CD4-positive, alpha-beta T cell treated with Interleukin-6 at 100 ng/mL for 8 hours (primary cell): Measurements from ENCODE around the gene S1PR5.
"Not testable (repeated sequence)": the region's sequence is repeated elsewhere in the genome, so short reads cannot be mapped to it uniquely, and the experiment has no call there.

Experiments used
- DNase-seq: peaks from one replicate; pipeline ENCODE4 v3.0.0-alpha.2; 2020; ENCODE audit warnings: mixed read lengths, low spot score

Gene S1PR5

DNA sequence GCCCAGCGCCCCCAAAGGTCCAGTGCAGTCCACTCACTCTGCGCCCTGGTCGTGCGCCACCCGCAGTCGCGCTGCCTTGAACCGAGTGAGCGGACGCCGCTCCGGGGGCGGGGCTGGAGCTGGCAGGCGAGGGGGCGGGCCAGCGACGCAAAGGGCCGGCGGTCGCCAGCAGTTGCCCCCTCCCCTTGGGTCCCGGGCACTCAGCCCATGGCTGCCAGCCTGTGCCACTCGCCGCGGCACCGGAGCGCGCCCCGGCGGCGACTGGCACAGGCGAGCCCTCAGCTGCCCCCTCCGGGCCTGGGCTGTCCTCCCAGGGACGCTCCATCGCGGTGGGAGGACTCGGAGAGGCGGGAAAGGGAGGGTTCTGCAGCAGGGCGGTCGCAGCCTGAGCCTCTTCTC, at the start of gene S1PR5:
Gene S1PR5 (minus strand): TSS at position 87 of the 399 bp plus-strand sequence. CDS start 2,436 bp downstream, outside the sequence.
- DNase-seq = no peak

DNA sequence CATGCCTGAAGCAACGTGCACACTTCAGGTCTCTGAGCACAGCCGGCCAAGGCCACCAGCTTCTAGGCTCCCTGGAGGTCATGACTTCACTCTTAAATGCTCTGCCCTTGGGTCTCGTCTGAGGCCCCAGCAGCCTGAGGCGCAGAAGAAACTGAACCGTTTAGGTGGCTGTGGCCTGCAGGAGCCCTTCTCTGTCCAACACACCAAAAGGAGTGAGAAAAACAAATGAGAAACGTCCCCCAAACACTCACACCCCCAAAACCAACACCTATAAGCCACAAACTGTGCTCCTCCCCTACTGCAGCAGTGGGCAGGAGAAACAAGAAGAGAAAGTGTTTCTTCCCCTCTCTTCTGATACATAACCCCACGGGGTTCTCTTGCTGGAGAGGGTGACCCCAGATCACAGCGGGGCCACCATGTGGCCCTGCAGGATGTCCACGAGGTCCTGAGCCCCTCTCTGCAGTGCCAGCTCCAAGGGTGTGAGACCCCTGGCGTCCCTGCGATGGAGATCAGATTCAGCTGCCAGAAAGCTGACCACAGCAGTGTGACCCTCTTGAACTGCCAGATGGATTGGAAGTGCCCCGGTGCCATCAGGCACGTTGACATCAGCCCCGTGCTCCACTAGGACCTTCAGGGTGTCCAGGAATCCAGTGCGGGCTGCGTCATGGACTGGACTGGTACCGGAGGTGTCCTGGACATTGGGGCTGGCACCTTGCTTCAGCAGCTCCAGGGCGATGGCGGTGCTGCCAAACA, 49.6 kb upstream of the S1PR5 start:
- DNase-seq = peak; percentile 51

DNA sequence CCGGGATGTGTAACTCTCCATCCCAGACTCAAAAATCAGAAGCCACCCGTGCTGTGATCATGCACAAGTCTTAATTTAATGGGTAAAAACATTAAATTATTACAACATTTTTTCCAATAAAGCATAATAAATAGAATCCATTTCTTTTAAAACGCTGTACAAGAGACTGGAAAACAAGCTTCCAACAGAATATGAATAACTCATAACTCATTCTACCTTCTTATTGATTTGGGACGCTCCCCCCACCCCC, 49.1 kb upstream of the S1PR5 start:
- no peak for DNase-seq

DNA sequence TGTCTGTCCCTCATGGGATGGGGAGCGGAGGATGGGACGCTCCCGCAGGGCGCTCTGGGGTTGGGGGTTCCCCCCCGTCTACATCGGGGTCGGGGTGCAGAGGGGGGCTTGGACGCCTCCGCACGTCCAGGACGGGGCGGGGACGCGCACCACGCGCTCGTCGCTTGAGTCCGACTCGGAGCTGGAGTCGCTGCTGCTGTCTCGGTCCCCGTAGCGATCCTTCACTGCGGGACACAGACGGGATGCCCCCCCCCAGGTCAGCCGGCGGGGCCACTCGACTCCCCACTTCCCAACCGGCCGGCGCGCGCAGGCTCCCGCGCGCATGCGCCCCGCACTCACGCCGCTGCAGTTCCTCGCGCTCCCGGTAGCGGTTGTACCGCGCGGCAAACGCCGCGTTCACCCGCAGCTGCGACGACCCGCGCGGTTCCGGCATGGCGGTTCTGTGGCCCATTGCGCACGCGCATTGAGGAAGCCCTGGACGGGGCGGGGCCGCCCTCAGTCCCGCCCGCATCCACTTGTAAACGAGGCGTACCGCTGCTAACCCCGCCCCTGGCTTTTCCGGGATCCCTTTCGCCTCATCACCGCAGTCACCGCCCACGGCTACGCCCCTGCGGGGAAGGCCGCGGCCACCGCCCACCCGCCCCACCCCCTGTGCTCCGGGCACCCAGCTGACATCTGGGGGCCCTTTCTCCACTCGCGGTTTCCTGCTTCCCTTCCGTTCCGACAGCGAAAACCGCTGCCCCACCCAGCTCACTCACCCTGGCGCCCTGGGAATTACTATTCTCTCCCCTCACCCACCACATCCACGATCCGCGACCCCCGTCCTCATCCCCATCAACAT, 48.5 kb upstream of the S1PR5 start, which contains the start of gene KRI1:
Gene KRI1 (minus strand): TSS at position 444 of the 841 bp plus-strand sequence. CDS start 11 bp downstream, at position 433.
- DNase-seq = peak; percentile 99

DNA sequence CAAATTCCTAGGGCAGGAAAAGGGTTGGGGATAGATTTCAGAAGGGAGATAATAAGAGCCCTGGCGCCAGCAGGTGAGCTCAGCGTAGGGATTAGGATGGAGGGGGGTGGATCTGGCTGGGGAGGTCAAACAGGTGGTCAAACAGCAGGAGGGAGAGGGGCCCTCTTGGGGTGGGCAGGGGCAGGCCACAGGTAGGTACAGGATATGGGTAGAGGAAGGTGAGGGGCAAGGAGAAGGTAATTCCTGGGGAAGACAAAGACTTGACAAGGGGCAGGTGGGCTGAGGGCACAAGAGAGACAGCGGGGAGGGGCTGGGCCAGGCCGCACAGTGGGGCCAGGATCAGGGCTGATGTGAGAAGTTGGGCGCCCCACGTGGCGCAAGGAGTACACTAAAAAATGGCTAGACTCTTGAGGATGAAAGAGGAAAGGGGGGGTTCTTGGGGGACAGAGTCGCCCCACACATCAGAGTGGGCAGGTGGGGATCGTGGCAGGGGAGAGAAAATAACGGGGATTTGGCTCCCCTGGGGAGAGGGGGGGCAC, 47.9 kb upstream of the S1PR5 start:
- peak; percentile 55 for DNase-seq

- no peak for DNase-seq
Measured at GRCh38 chr19:10562609-10563008, 45.4 kb upstream of the S1PR5 start.

DNA sequence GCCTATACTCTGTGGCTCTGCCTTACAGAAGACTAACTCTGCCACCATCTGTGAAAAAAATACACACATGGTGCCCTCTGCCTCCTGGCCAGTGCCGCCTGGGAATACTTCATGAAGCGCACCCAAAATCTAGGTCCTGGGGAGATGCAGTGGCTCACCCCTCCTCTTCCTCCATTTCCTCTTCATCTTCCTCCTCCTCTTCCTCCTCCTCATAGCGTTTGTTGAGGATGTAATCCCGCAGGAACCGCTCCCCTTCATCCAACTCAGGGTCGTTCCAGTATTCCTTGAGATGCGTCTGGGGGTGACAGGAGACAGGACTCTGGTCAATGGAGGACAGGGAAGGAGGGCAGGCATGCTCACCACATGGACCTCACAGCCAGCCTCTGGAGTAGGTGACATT, 42.9 kb upstream of the S1PR5 start:
- no peak for DNase-seq

- no peak for DNase-seq
Measured at GRCh38 chr19:10557603-10558197, 40.5 kb upstream of the S1PR5 start.

GRCh38 chr19:10555610-10555973, 38.3 kb upstream of the S1PR5 start:
- no peak for DNase-seq

GRCh38 chr19:10554760-10555609, 37.7 kb upstream of the S1PR5 start:
- DNase-seq = no peak

DNA sequence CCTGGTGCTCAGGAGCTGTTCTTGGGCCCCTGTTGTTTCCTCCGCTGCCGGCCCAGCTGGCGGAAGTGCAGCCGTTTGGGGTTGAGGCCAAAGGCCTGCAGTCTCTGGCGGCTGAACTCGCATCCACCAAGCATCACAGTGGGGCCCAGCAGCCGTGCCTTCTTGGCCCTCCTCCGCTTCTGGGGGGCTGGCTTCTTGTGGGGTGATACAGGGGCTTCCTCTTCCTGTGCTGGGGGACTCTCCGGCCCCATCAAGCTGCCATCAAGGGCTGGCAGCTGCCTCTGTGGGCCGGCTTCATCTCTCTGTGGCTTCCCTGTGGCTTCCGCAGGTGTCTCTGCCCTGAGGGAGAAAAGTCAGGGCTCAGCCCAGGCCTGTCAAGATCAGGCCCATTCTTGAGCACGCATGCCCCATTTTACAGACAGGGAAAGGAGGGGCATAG, 36.7 kb upstream of the S1PR5 start:
- DNase-seq = peak; percentile 68

- no peak for DNase-seq
Measured at GRCh38 chr19:10553087-10553667, 35.9 kb upstream of the S1PR5 start.

- no peak for DNase-seq
Measured at GRCh38 chr19:10552510-10553053, 35.3 kb upstream of the S1PR5 start.

DNA sequence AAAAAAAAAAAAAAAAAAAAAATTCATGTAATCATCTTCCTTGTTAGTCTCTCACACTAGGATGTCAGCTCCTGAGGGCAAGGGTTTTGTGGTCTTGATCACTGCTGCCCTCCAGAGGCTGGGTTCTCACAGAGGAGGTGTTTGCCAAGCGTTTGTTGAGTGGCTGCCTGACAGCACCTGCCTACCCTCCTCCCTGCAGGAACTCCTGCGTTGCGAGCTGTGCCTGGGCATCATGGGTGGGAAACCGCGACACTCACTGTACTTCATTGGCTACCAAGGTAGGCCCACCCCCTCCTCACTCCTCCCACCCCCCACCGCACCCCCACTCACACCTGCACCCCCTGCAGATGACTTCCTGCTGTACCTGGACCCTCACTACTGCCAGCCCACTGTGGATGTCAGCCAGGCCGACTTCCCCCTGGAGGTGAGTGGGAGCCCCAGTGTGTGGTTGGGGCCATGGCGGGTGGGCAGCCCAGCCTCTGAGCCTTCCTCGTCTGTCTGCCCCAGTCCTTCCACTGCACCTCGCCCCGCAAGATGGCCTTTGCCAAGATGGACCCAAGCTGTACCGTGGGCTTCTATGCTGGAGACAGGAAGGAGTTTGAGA, 34.6 kb upstream of the S1PR5 start:
- peak; percentile 34 for DNase-seq

DNA sequence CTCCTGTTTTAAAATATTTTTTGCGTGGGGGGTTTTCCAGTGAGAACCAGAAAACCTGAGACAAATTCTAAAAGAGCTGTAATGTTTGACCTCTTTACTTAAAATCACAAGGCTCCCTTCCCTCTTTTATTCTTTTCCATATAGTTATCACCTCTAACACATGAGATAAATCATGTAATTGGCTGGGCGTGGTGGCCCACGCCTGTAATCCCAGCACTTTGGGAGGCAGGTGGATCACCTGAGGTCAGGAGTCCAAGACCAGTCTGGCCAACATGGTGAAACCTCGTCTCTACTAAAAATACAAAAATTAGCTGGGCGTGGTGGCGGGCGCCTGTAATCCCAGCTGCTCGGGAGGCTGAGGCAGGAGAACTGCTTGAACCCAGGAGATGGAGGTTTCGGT, 33.8 kb upstream of the S1PR5 start:
- not testable (repeated sequence) for DNase-seq

- no peak for DNase-seq
Measured at GRCh38 chr19:10550336-10550735, 33.1 kb upstream of the S1PR5 start.

DNA sequence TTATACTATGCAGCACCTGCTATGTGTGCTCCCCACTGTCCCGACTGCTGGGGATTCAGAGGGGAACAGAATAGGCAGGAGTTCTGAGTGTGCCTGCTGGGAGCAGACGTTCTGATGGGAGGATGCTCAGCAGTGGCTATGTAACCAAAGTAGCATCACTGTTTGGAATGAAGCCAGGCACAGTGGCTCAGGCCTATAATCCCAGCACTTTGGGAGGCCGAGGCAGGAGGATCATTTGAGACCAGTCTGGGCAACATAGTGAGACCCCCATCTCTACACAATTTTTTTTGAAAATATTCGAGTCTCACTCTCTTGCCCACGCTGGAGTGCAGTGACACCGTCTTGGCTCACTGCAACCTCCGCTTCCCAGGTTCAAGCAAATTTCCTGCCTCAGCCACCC, 32.5 kb upstream of the S1PR5 start:
- DNase-seq = no peak

DNA sequence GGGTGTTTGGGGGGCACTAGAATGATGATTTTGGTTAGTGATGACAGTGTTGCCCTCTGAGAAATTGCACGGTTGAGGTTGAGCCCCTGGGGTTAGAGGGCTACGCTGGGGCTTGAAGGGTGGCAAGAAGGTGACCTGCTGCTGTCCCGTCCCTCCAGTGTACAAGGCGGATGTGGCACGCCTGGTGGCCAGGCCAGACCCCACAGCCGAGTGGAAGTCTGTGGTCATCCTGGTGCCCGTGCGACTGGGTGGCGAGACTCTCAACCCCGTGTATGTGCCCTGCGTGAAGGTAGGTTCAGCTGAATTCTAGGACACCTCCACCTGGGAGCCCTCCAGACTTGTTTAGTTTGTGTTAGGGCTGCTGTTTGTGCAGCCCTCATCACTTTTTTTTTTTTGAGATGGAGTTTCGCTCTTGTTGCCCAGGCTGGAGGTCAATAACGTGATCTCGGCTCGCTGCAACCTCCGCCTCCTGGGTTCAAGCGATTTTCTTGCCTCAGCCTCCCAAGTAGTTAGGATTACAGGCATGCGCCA, 31.6 kb upstream of the S1PR5 start:
- DNase-seq = no peak

GRCh38 chr19:10546817-10547216, 29.6 kb upstream of the S1PR5 start:
- DNase-seq = no peak

DNA sequence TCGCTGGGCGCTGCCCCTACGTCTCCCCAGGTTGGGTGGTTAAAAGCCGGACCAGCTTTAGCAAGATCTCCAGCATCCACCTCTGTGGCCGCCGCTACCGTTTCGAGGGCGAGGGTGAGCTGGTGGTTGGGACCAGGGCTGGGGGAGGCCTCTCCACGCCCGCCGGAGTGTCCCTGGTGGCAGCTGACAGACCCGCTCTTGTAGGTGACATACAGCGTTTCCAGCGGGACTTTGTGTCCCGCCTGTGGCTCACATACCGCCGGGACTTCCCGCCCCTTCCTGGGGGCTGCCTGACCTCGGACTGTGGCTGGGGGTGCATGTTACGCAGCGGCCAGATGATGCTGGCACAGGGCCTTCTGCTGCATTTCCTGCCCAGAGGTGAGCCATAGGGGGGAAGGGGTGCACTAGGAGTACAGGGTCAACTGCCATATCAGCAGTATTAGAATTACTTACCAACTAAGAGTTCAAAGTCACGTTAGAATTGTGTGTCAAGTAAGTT, 27.6 kb upstream of the S1PR5 start:
- no peak for DNase-seq
